Stimulated activated CD8-positive, alpha-beta memory T cell treated with anti-CD3 and anti-CD28 coated beads, Interleukin-15, amount 100 ng/mL, for 1 hour (primary cell): ENCODE measurements around the gene GRIA1.

Source experiments
- DNase-seq: peaks from one replicate; pipeline ENCODE4 v3.0.0-alpha.2; 2020; ENCODE audit warnings: low read depth

The GRIA1 gene

DNA sequence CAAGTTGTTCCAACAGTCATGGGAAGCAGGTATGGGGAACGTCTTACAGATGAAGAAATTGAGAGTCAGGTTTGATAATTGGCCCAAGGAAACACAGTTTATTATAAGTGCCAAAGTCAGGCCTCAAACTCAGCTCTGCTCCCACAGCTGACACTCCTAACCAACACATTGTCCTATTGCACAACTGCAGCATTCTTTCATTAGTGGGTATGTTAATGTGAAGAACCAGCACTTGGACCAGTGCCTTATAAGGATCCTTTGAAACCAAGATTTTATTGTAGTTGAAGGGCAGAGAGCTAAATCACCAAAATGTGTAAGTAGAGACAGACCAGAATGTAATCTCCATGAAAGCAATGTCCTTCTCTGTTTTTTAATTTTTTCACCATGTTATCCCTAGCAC lies 56.1 kb downstream of the GRIA1 start:
- DNase-seq: no peak

- no peak for DNase-seq
These were observed 61.1 kb downstream of the GRIA1 start for GRCh38 chr5:153551537-153552079.

GRCh38 chr5:153552886-153553285 lies 62.4 kb downstream of the GRIA1 start:
- DNase-seq: no peak

- DNase-seq: no peak
These were observed 65.1 kb downstream of the GRIA1 start for GRCh38 chr5:153555420-153556114.

- DNase-seq: no peak
These were observed 68.5 kb downstream of the GRIA1 start for GRCh38 chr5:153558957-153559356.

DNA sequence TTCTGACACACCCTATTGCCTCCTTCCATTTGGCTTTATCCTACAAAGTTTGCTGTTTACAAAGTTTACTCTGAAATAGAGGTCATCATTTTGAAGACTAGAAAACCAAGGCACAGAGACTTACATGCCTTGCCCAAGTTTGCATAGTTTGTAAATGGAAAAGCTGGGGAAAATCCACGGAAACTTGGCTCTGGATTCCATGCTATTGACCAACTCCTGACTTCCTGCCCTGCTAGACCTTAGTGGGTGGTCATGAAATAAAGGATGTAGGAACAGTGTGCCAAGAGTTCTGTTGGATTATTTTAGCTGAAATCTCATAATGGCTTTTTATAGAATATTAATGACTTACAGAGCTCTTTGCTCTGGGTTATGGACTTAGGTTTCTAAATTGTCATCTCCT lies 69.5 kb downstream of the GRIA1 start:
- DNase-seq: no peak

GRCh38 chr5:153562189-153562588 lies 71.7 kb downstream of the GRIA1 start:
- DNase-seq: no peak

DNA sequence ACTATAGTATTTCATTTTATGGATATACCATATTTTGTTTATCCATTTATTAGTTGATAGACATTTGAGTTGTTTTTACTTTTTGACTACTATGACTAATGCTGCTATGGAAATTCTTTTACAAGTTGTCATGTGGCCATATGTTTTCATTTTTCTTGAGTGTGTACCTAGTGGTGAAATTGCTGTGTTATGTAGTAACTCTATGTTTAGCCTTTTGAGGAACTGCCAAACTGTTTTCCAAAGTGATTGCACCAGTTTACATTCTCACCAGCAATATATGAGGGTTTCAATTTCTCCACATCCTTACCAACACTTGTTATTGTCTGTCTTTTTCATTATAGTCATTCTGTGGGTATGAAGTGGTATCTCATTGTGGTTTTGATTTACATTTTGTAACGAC lies 75.4 kb downstream of the GRIA1 start:
- DNase-seq: no peak

DNA sequence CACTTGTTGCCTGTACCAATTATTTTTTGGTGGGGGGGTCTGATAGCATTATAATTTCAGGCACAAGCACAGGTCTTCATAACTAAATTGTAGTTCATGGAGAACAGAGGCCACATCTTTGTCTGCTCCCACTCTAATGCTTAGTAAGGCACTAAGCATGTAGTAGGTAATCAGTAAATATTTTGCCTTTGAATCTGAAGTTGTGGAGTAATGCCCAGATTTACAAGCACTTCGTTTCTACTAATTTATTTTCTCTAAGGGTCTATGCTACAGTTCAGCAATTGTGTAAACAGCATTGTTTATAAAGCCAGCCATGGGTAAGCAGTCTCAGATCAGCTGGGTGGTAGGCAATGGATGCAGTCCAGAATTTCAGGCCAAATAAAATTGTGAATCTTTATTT lies 78.6 kb downstream of the GRIA1 start:
- DNase-seq: no peak

- DNase-seq: no peak
These were observed 80.7 kb downstream of the GRIA1 start for GRCh38 chr5:153571162-153571561.

DNA sequence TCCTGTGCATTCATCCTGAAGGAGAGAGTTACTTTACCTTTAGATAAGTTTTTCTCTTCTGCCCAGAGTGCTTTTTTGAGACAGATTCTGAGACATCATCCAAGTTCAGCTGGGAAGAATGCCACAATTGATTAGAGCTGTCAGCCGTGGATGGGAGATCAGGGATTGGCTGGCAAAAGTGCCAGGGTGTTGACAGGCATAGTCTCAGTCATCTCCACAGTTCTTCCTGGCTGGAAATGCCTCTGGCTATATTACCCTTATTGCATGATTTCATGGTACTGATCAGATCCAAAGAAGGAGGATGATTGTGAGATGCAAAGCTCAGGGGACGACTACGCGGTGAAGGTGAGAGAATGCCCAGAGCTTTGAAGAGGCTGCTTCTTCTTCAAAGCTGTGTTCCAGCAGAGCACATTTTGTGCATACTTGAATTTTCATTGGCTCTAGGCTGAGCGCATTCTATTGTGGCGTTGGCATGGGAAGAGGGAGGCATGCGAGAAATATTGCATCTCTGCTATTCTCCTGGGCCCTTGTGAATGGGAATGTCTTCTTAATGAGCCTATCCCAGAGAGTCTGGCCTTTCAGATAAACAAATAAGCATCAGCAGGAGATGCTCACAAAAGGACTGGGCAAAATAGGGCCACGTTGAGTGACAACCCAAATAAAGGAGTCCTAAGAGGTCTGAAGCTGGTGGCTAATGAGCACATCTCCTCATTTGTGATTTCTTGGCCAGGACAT lies 82.1 kb downstream of the GRIA1 start:
- no peak for DNase-seq

GRCh38 chr5:153573326-153574033 lies 83.0 kb downstream of the GRIA1 start:
- DNase-seq: no peak

DNA sequence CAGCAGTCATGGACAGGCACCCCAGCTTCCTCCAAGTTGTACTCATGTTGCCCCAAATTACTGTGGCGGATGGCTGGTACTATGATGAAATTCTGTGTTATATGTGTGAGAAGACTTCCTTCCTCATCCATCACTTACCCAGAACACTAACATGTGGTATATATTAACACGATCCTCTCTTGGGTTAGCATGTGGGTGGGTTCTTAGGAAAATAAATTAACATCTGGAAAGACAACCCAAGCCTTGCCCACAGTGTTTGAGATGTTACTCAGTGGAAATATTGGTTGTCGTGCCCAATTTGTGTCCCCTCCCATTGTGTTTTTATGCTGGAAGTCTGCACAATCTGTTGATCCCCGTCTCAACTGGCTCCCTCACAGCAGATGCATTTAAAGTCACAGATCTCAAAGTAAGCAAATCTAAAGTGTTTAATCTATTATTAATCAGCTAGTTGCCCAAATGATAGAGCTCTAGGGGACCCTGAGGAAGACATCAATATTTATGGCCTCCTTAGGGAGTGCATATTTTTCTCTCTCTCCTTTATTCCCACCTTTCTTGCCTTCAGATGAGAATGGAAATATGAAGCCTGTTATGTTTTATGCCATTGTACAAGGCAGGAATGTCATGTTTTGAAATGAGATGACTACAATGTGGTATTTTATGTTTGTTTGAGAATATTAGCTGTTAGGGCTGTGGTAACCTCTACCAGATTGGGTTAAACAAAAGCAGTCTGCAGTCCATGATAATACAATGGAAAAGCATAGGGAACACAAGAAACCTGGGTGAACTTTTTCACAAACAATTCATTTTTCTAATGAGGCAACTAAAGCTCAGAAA lies 93.9 kb downstream of the GRIA1 start:
- DNase-seq: no peak

- DNase-seq: no peak
These were observed 94.5 kb downstream of the GRIA1 start for GRCh38 chr5:153584960-153585359.

DNA sequence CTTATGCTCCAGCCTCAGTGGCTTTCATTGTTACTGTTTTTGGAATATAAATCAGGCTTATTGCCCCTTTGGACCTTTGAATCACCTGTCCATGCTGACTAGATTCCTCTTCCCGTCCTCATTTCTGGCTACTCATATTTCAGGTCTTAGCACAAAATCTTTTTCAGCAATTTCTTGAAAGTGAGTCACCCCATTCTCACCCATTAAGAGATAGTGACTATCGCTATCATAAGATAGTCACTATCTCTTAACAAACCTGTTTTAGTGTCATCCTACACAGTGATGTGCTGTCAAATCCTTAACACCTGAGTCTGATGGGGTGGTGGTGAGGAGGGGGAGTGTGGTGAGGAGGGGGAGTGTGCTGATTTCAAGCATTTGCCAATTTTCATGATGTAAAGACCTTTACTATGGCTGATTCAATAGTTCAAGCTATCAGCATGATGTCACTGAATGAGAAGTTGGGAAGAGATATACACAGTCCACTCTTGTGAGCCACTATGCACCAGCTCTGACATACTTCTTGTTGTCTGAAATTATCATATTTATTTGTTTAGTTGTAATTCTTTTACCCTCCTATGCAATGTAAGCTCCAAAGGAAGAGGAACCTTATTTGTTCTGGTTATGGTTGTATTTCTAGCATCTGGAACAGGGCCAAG lies 95.3 kb downstream of the GRIA1 start:
- no peak for DNase-seq

GRCh38 chr5:153592081-153592480 lies 101.6 kb downstream of the GRIA1 start:
- no peak for DNase-seq

- no peak for DNase-seq
These were observed 104.3 kb downstream of the GRIA1 start for GRCh38 chr5:153594785-153595184.

GRCh38 chr5:153598099-153598498 lies 107.6 kb downstream of the GRIA1 start:
- DNase-seq: no peak

DNA sequence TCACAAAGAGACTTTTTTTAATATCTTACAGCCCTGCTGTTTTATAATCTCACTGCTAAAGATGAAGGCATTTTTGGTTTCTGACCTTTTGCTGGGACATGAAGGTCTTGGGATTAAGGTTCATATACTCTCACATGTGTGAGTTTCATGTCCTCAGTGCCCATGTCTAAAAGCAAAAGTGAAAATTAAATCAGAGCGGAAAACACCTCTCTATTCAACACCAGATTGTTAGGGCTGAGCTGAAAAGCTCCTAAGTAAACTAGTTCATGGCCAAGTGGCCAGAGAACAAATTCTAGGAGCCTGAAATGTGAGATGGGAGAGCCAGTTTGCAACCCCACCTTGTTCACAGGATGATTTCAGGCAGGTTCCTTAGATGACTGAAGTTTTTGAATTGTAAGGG lies 110.9 kb downstream of the GRIA1 start:
- no peak for DNase-seq

DNA sequence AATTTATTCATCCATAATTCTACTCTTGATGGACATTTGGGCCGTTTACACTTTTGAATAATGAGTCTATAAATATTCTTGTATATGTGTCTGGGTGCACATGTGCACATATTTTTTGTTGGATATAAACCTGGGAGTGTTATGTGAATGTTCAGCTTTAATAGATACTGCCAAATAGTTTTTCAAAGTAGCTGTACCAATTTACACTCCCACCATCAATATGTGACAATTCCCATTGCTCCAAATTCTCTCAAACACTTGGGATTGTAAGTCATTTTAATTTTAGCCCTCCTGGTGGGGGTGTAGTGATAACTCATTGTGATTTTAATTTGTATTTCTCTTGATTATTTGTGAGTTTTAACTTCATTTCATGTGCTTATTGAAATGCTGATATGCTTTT lies 114.9 kb downstream of the GRIA1 start:
- DNase-seq: no peak

GRCh38 chr5:153610009-153610408 lies 119.5 kb downstream of the GRIA1 start:
- no peak for DNase-seq
